MG63 (cell line): ENCODE measurements around the gene EHMT1. TPM values are rescaled to one million over a fixed set of nuclear protein-coding genes. Genes with fewer than 3 reads are reported as not detected.
"Not testable (repeated sequence)": the region's sequence is repeated elsewhere in the genome, so short reads cannot be mapped to it uniquely, and the experiment has no call there.

ENCODE experiments used
- DNase-seq: peaks from one replicate; pipeline ENCODE4 v3.0.0-alpha.2; 2020
- H3K27me3 ChIP-seq: fragments of 250-450 bp; sonication (Bioruptor Pico); 2 replicates; pipeline ENCODE4 v1.5.1; 2020; ENCODE audit warnings: mild to moderate bottlenecking, moderate library complexity
- H3K36me3 ChIP-seq: fragments of 250-450 bp; sonication (Bioruptor Pico); 2 replicates; pipeline ENCODE4 v1.5.1; 2020; ENCODE audit warnings: mild to moderate bottlenecking, moderate library complexity
- H3K4me3 ChIP-seq: fragments of 250-450 bp; sonication (Bioruptor Pico); 2 replicates; pipeline ENCODE4 v1.5.1; 2020; ENCODE audit warnings: mild to moderate bottlenecking, moderate library complexity
- H3K9me3 ChIP-seq: fragments of 250-450 bp; sonication (Bioruptor Pico); 2 replicates; pipeline ENCODE4 v1.5.1; 2020; ENCODE audit warnings: mild to moderate bottlenecking, moderate library complexity
- total RNA-seq: library from RNA; depleted of rRNA; stranded (reverse); fragments of >200 nt; shearing (Covaris generic); gene quantifications from 2 replicates; pipeline ENCODE4 v1.2.3, GENCODE V29; 2014; ENCODE audit warnings: low replicate concordance

The EHMT1 gene
- total RNA-seq, 1 experiment from 2014 or later, result 64.5 TPM

GRCh38 chr9:137707361-137707760 lies 88.6 kb downstream of the EHMT1 start:
- no peak overlapping the region for H3K4me3 ChIP-seq
- H3K36me3 ChIP-seq, result peaks cover 12% of the 10 kb centered on the region
- H3K27me3 ChIP-seq, result no peaks in the 10 kb centered on the region
- no peak for DNase-seq
- H3K9me3 ChIP-seq, result peaks cover 8% of the 10 kb centered on the region

GRCh38 chr9:137708590-137709284 lies 89.9 kb downstream of the EHMT1 start:
- DNase-seq, result no peak
- H3K27me3 ChIP-seq, result no peaks in the 10 kb centered on the region
- H3K4me3 ChIP-seq, result no peak overlapping the region
- peaks cover 16% of the 10 kb centered on the region for H3K36me3 ChIP-seq
- peaks cover 2% of the 10 kb centered on the region; the same call in 1 of the 2 replicates for H3K9me3 ChIP-seq

- no peak for DNase-seq
- Histone ChIP-seq H3K27me3 (no peaks in the 10 kb centered on the region), H3K9me3 (peaks cover 4% of the 10 kb centered on the region; the same call in 1 of the 2 replicates), H3K4me3 (no peak overlapping the region), H3K36me3 (peaks cover 22% of the 10 kb centered on the region)
These were observed 90.8 kb downstream of the EHMT1 start for GRCh38 chr9:137709411-137710101.

GRCh38 chr9:137710704-137711103 lies 91.9 kb downstream of the EHMT1 start:
- Histone ChIP-seq H3K9me3 (peaks cover 4% of the 10 kb centered on the region; the same call in 1 of the 2 replicates), H3K36me3 (peaks cover 30% of the 10 kb centered on the region), H3K4me3 (no peak overlapping the region), H3K27me3 (no peaks in the 10 kb centered on the region)
- no peak for DNase-seq

GRCh38 chr9:137711678-137712105 lies 92.9 kb downstream of the EHMT1 start:
- Histone ChIP-seq H3K27me3 (no peaks in the 10 kb centered on the region), H3K9me3 (peaks cover 4% of the 10 kb centered on the region; the same call in 1 of the 2 replicates), H3K4me3 (no peak overlapping the region), H3K36me3 (peaks cover 30% of the 10 kb centered on the region)
- DNase-seq, result no peak

GRCh38 chr9:137715321-137715720 lies 96.5 kb downstream of the EHMT1 start:
- Histone ChIP-seq H3K9me3 (peaks cover 4% of the 10 kb centered on the region; the same call in 1 of the 2 replicates), H3K36me3 (peaks cover 30% of the 10 kb centered on the region), H3K27me3 (no peaks in the 10 kb centered on the region), H3K4me3 (no peak overlapping the region)
- DNase-seq, result no peak

- H3K9me3 ChIP-seq, H3K27me3 ChIP-seq, H3K4me3 ChIP-seq, DNase-seq: not testable (repeated sequence)
- peaks cover 26% of the 10 kb centered on the region for H3K36me3 ChIP-seq
These were observed 97.3 kb downstream of the EHMT1 start for GRCh38 chr9:137715866-137716693.

GRCh38 chr9:137716694-137717287 lies 98.0 kb downstream of the EHMT1 start:
- DNase-seq, result no peak
- Histone ChIP-seq H3K36me3 (peaks cover 26% of the 10 kb centered on the region), H3K4me3 (no peak overlapping the region), H3K27me3 (no peaks in the 10 kb centered on the region), H3K9me3 (peaks cover 4% of the 10 kb centered on the region; the same call in 1 of the 2 replicates)

GRCh38 chr9:137717776-137718327 lies 99.0 kb downstream of the EHMT1 start:
- DNase-seq, result no peak
- H3K4me3 ChIP-seq, result no peak overlapping the region
- no peaks in the 10 kb centered on the region for H3K27me3 ChIP-seq
- H3K36me3 ChIP-seq, result peaks cover 22% of the 10 kb centered on the region
- H3K9me3 ChIP-seq, result peaks cover 4% of the 10 kb centered on the region; the same call in 1 of the 2 replicates

- Histone ChIP-seq H3K4me3 (no peak overlapping the region), H3K9me3 (no peaks in the 10 kb centered on the region), H3K36me3 (peaks cover 17% of the 10 kb centered on the region), H3K27me3 (no peaks in the 10 kb centered on the region)
- no peak for DNase-seq
These were observed 100.4 kb downstream of the EHMT1 start for GRCh38 chr9:137719194-137719593.

- DNase-seq, result no peak
- Histone ChIP-seq H3K36me3 (peaks cover 8% of the 10 kb centered on the region), H3K9me3 (no peaks in the 10 kb centered on the region), H3K27me3 (no peaks in the 10 kb centered on the region), H3K4me3 (no peak overlapping the region)
These were observed 101.8 kb downstream of the EHMT1 start for GRCh38 chr9:137720571-137721110.

- H3K27me3 ChIP-seq, result no peaks in the 10 kb centered on the region
- H3K4me3 ChIP-seq, result no peak overlapping the region
- H3K9me3 ChIP-seq, result no peaks in the 10 kb centered on the region
- H3K36me3 ChIP-seq, result peaks cover 8% of the 10 kb centered on the region
- no peak for DNase-seq
These were observed 102.7 kb downstream of the EHMT1 start for GRCh38 chr9:137721479-137721878.

- peaks cover 12% of the 10 kb centered on the region for H3K36me3 ChIP-seq
- no peak for DNase-seq
These were observed 103.1 kb downstream of the EHMT1 start for GRCh38 chr9:137721899-137722298.

GRCh38 chr9:137722481-137722880 lies 103.7 kb downstream of the EHMT1 start:
- Histone ChIP-seq H3K4me3 (no peak overlapping the region), H3K27me3 (no peaks in the 10 kb centered on the region), H3K36me3 (peaks cover 12% of the 10 kb centered on the region), H3K9me3 (no peaks in the 10 kb centered on the region)
- DNase-seq, result no peak

More at GRCh38 chr9:137721899-137722298, 103.1 kb downstream of the EHMT1 start:
- H3K9me3 ChIP-seq, result no peaks in the 10 kb centered on the region
- H3K27me3 ChIP-seq, result no peaks in the 10 kb centered on the region
- no peak overlapping the region for H3K4me3 ChIP-seq

- not testable (repeated sequence) for H3K9me3 ChIP-seq, DNase-seq, H3K4me3 ChIP-seq, H3K27me3 ChIP-seq
- H3K36me3 ChIP-seq, result peaks cover 19% of the 10 kb centered on the region
These were observed 104.6 kb downstream of the EHMT1 start for GRCh38 chr9:137723356-137723755.
